GM18505 (cell line): Measurements from ENCODE around the gene SSTR1.

ENCODE experiments used
- ATAC-seq: cut with Tn5 transposase; IDR thresholded peaks from one replicate; pipeline ENCODE4 v1.9.1; 2021; ENCODE audit not compliant: unreplicated experiment
- POLR2A ChIP-seq: IDR thresholded peaks from 4 replicates; pipeline ENCODE4 v1.6.1; 2011; ENCODE audit warnings: borderline replicate concordance; ENCODE audit not compliant: insufficient read depth, insufficient read length; ENCODE audit errors: extremely low read depth

The SSTR1 gene

GRCh38 chr14:38257507-38257906 is 49.8 kb downstream of the SSTR1 start:
- TF ChIP-seq POLR2A: no peak

GRCh38 chr14:38261620-38262019 is 53.9 kb downstream of the SSTR1 start:
- ATAC-seq: no peak
- TF ChIP-seq POLR2A: no peak

More at GRCh38 chr14:38257507-38257906, 49.8 kb downstream of the SSTR1 start:
- no peak for ATAC-seq
